H1 (cell line): ENCODE data around the gene C1orf21. TPM values are rescaled to one million over a fixed set of nuclear protein-coding genes. Genes with fewer than 3 reads are reported as not detected.

Source experiments
- CTCF ChIA-PET: fragments of 300-600 bp; sonication (Branson Sonifier 250); formaldehyde crosslinking; loops from one replicate; lab custom pipeline; 2021; ENCODE audit not compliant: partially characterized antibody; lab: Charles Lee
- POLR2A ChIA-PET: fragments of 300-600 bp; sonication (Branson Sonifier 250); formaldehyde crosslinking; loops from one replicate; lab custom pipeline; 2021; ENCODE audit warnings: inconsistent platforms; ENCODE audit not compliant: partially characterized antibody; lab: Charles Lee
- DNase-seq, 2 experiments: peaks; one replicate each; pipeline versions ENCODE4 v3.0.0 to v3.0.0-alpha.2; 2010 to 2022; ENCODE audit warnings: low spot score in 2 of 2, low read depth in 1 of 2, mixed read lengths in 1 of 2
- FAIRE-seq: peaks from 2 replicates; lab custom pipeline; 2011; peaks lifted over from hg19 to GRCh38; lab: Jason Lieb, UNC
- H2AFZ ChIP-seq: 2 replicates; pipeline ENCODE4 v1.8.1; 2012; ENCODE audit warnings: low read length, inconsistent platforms
- H2AK5ac ChIP-seq: 2 replicates; pipeline ENCODE4 v1.6.1; 2013; ENCODE audit warnings: low read depth, low read length
- H2BK120ac ChIP-seq: replicated peaks from 2 replicates; pipeline ENCODE3; 2013; ENCODE audit warnings: low read depth, low read length, inconsistent platforms
- H2BK12ac ChIP-seq: 2 replicates; pipeline ENCODE4 v1.6.1; 2013; ENCODE audit warnings: low read depth, low read length
- H2BK15ac ChIP-seq: 2 replicates; pipeline ENCODE4 v1.6.1; 2013; ENCODE audit warnings: low read length
- H2BK20ac ChIP-seq: 2 replicates; pipeline ENCODE4 v1.6.1; 2013; ENCODE audit warnings: low read length
- H2BK5ac ChIP-seq: 2 replicates; pipeline ENCODE4 v1.6.1; 2013; ENCODE audit warnings: low read depth, low read length
- H3K14ac ChIP-seq: 2 replicates; pipeline ENCODE4 v1.6.1; 2013; ENCODE audit warnings: inconsistent platforms; ENCODE audit not compliant: insufficient read length
- H3K18ac ChIP-seq: 2 replicates; pipeline ENCODE4 v1.6.1; 2013; ENCODE audit warnings: low read length; ENCODE audit errors: extremely low read depth
- H3K23ac ChIP-seq: 2 replicates; pipeline ENCODE4 v1.6.1; 2013; ENCODE audit warnings: inconsistent platforms; ENCODE audit not compliant: insufficient read length
- H3K23me2 ChIP-seq: 2 replicates; pipeline ENCODE4 v1.6.1; 2013; ENCODE audit warnings: low read depth, low read length
- H3K27ac ChIP-seq: 2 replicates; pipeline ENCODE4 v1.6.1; 2011; ENCODE audit warnings: low read depth, low read length, inconsistent platforms
- H3K27me3 ChIP-seq, 4 experiments: replicated peaks in 1 of 4; 1 replicate in 1 of 4; 2 replicates in 3 of 4; pipeline versions ENCODE4 v1.6.1 to v1.8.1; 2011 to 2013; ENCODE audit warnings: low read length in 3 of 4, mild to moderate bottlenecking in 3 of 4, inconsistent platforms in 2 of 4, mixed read lengths in 2 of 4, moderate library complexity in 1 of 4; ENCODE audit not compliant: control insufficient read depth in 3 of 4, insufficient read depth in 3 of 4; ENCODE audit errors: extremely low read depth in 1 of 4
- H3K36me3 ChIP-seq, 4 experiments: 2 replicates each; pipeline versions ENCODE4 v1.6.1 to v1.8.1; 2011 to 2013; ENCODE audit warnings: mild to moderate bottlenecking in 4 of 4, low read length in 3 of 4, moderate library complexity in 2 of 4, control low read depth in 1 of 4, inconsistent platforms in 1 of 4; ENCODE audit not compliant: insufficient read depth in 4 of 4, control insufficient read depth in 2 of 4
- H3K4ac ChIP-seq: replicated peaks from 2 replicates; pipeline ENCODE3; 2013; ENCODE audit warnings: low read length, low read depth, mixed read lengths, inconsistent platforms; ENCODE audit not compliant: insufficient read length
- H3K4me1 ChIP-seq, 4 experiments: replicated peaks in 1 of 4; 1 replicate in 1 of 4; 2 replicates in 3 of 4; pipeline versions ENCODE4 v1.6.1 to v1.8.1; 2011 to 2013; ENCODE audit warnings: low read length in 3 of 4, inconsistent platforms in 2 of 4, mixed read lengths in 1 of 4; ENCODE audit not compliant: insufficient read depth in 4 of 4, control insufficient read depth in 3 of 4
- H3K4me2 ChIP-seq, 2 experiments: 2 replicates each; pipeline versions ENCODE4 v1.6.1 to v1.8.1; 2011 to 2013; ENCODE audit warnings: low read depth in 2 of 2, low read length in 2 of 2, control low read depth in 1 of 2, inconsistent platforms in 1 of 2, mild to moderate bottlenecking in 1 of 2; ENCODE audit not compliant: insufficient read depth in 1 of 2
- H3K4me3 ChIP-seq, 4 experiments: fragments of 200-600, 300-600 bp in 1 of 4; sonication (generic), shearing (Covaris generic), sonication (Bioruptor Twin) in 1 of 4; 2 replicates each; pipeline versions ENCODE4 v1.5.1 to v1.8.1; 2011 to 2016; ENCODE audit warnings: low read length in 4 of 4, low read depth in 3 of 4, control low read depth in 2 of 4, inconsistent platforms in 2 of 4, mild to moderate bottlenecking in 2 of 4, mixed read lengths in 1 of 4, moderate library complexity in 1 of 4; ENCODE audit not compliant: insufficient read depth in 2 of 4; ENCODE audit errors: extremely low read depth in 1 of 4
- H3K56ac ChIP-seq: replicated peaks from 2 replicates; pipeline ENCODE3; 2013; ENCODE audit warnings: low read depth, mild to moderate bottlenecking, mixed read lengths, low read length, inconsistent platforms; ENCODE audit not compliant: insufficient read length
- H3K79me1 ChIP-seq: 2 replicates; pipeline ENCODE4 v1.6.1; 2013; ENCODE audit warnings: low read depth, low read length, control low read depth
- H3K79me2 ChIP-seq, 2 experiments: 2 replicates each; pipeline versions ENCODE4 v1.6.1 to v1.8.1; 2012 to 2013; ENCODE audit warnings: low read length in 2 of 2, mild to moderate bottlenecking in 2 of 2, inconsistent platforms in 1 of 2; ENCODE audit not compliant: insufficient read depth in 2 of 2, control insufficient read depth in 1 of 2
- H3K9ac ChIP-seq, 4 experiments: replicated peaks in 1 of 4; 1 replicate in 1 of 4; 2 replicates in 3 of 4; pipeline versions ENCODE4 v1.6.1 to v1.8.1; 2011 to 2013; ENCODE audit warnings: low read depth in 3 of 4, low read length in 3 of 4, control low read depth in 2 of 4, mild to moderate bottlenecking in 2 of 4, moderate library complexity in 2 of 4, inconsistent platforms in 1 of 4; ENCODE audit errors: extremely low read depth in 1 of 4
- H3K9me3 ChIP-seq, 2 experiments: 2 replicates each; pipeline versions ENCODE4 v1.6.1 to v1.8.1; 2012 to 2013; ENCODE audit warnings: mild to moderate bottlenecking in 2 of 2, moderate library complexity in 2 of 2, control low read depth in 1 of 2, inconsistent platforms in 1 of 2, low read depth in 1 of 2, low read length in 1 of 2, mixed read lengths in 1 of 2; ENCODE audit not compliant: insufficient read depth in 2 of 2
- H4K20me1 ChIP-seq, 2 experiments: replicated peaks in 1 of 2; 2 replicates each; pipeline versions ENCODE3 to v1.8.1; 2011 to 2013; ENCODE audit warnings: inconsistent platforms in 2 of 2, low read length in 2 of 2, mild to moderate bottlenecking in 1 of 2; ENCODE audit not compliant: insufficient read depth in 2 of 2, control insufficient read depth in 1 of 2
- H4K5ac ChIP-seq: 2 replicates; pipeline ENCODE4 v1.6.1; 2013; ENCODE audit warnings: low read length, low read depth, mixed read lengths, inconsistent platforms; ENCODE audit not compliant: insufficient read length
- H4K8ac ChIP-seq: 2 replicates; pipeline ENCODE4 v1.8.0; 2013; ENCODE audit warnings: mild to moderate bottlenecking, moderate library complexity, low read length, inconsistent platforms; ENCODE audit not compliant: insufficient read depth; ENCODE audit errors: extremely low read depth
- H4K91ac ChIP-seq: replicated peaks from 2 replicates; pipeline ENCODE3; 2013; ENCODE audit warnings: low read length, mixed read lengths, inconsistent platforms; ENCODE audit not compliant: insufficient read length
- CBX5 ChIP-seq: fragments of 300-800, 300-1000 bp; sonication (generic); IDR thresholded peaks from 2 replicates; pipeline ENCODE4 v1.7.1; 2016; ENCODE audit warnings: antibody characterized with exemption, low read length, low read depth
- CBX8 ChIP-seq: fragments of 300-800, 300-1000 bp; sonication (generic); IDR thresholded peaks from 2 replicates; pipeline ENCODE4 v1.7.1; 2016; ENCODE audit warnings: low read depth, low read length, borderline replicate concordance
- CHD1 ChIP-seq: IDR thresholded peaks from 2 replicates; pipeline ENCODE4 v1.6.1; 2012; ENCODE audit warnings: low read depth, low read length, improper control_type of control experiment
- E2F6 ChIP-seq: IDR thresholded peaks from 2 replicates; pipeline ENCODE4 v1.6.1; 2012; ENCODE audit warnings: inconsistent platforms
- FOSL1 ChIP-seq: IDR thresholded peaks from 2 replicates; pipeline ENCODE4 v1.6.1; 2011; ENCODE audit warnings: mild to moderate bottlenecking, low read depth, low read length, moderate library complexity; ENCODE audit not compliant: insufficient read depth
- MAFK ChIP-seq: IDR thresholded peaks from 2 replicates; pipeline ENCODE4 v1.6.1; 2012; ENCODE audit warnings: low read depth, mild to moderate bottlenecking, improper control_type of control experiment, low read length
- WGBS, 2 experiments: shearing (Covaris generic) in 1 of 2; methylation state at CpG; one replicate each; pipeline versions ENCODE4 v1.1.6 to v1.1.7; 2013 to 2015; ENCODE audit warnings: low lambda C conversion rate in 2 of 2, mixed read lengths in 2 of 2, inconsistent platforms in 1 of 2, low coverage in 1 of 2, missing lambda C conversion rate in 1 of 2; ENCODE audit not compliant: insufficient replicate concordance in 2 of 2, insufficient coverage in 1 of 2, insufficient read length in 1 of 2; ENCODE audit errors: extremely low coverage in 1 of 2, missing lambda C conversion rate in 1 of 2; 5-methylcytosine and 5-hydroxymethylcytosine counted together
- polyA plus RNA-seq, 7 experiments: library from polyadenylated mRNA; depleted of rRNA in 3 of 7; stranded (reverse) in 5 of 7; unstranded in 2 of 7; fragments of >200 nt in 5 of 7; fragments of 200-250 nt in 2 of 7; gene quantifications; 1 replicate in 5 of 7; 2 replicates in 1 of 7; 4 replicates in 1 of 7; pipeline versions ENCODE4 v1.2.1 to v1.2.3, GENCODE V29; 2011 to 2013; ENCODE audit warnings: missing spikeins in 2 of 7, mixed read lengths in 2 of 7
- total RNA-seq: library from RNA; stranded (reverse); fragmentation: NEBNext Ultra II Directional; extraction: Animal tissue kit (Norgen Biotek cat#: 25700); gene quantifications from 2 replicates; pipeline ENCODE4 v1.2.1, GENCODE V29; 2021

Gene C1orf21
- total and polyA plus RNA-seq, 2 of the 8 experiments (the other 6 are each of a cell fraction or from before 2014, with no cell fraction given), result 16.6 to 51.0 TPM

GRCh38 chr1:184569106-184569505 is 182.3 kb downstream of the C1orf21 start:
- H3K79me2 ChIP-seq, result no peaks in the 10 kb centered on the region; a peak in 1 of 4 replicates
- CTCF ChIA-PET, result interaction anchor here (0.6 to 0.8 kb wide), 2 partner anchors 95 to 602 kb away, joined by 3 read pairs; no protein-coding TSS in a partner anchor
- TF ChIP-seq E2F6, result no peak
- TF ChIP-seq CHD1, result no peak
- TF ChIP-seq CBX8, result no peak
- no peak for TF ChIP-seq MAFK
- no peak for TF ChIP-seq CBX5
- no peak for TF ChIP-seq FOSL1

More at GRCh38 chr1:184569106-184569505, 182.3 kb downstream of the C1orf21 start:
- Histone ChIP-seq H3K79me1 (no peaks in the 10 kb centered on the region; the same call in 1 of the 2 replicates), H3K14ac (no peak overlapping the region), H3K4me2 (no peak overlapping the region), H4K8ac (no peak overlapping the region), H3K27me3 (no peaks in the 10 kb centered on the region), H4K20me1 (no peaks in the 10 kb centered on the region), H3K36me3 (peaks cover 0 to 5% (median 0%) of the 10 kb centered on the region in 4 experiments; a peak in 1 of 8 replicates), H2BK20ac (no peak overlapping the region), H2AFZ (no peak overlapping the region), H2AK5ac (no peak overlapping the region), H3K23me2 (peaks cover 3% of the 10 kb centered on the region; the same call in 1 of the 2 replicates), H4K5ac (no peak overlapping the region), H3K18ac (no peak overlapping the region), H2BK5ac (no peak overlapping the region), H3K23ac (no peak overlapping the region), H3K4ac (no peak overlapping the region), H2BK120ac (no peak overlapping the region), H3K27ac (no peak overlapping the region), H2BK12ac (no peak overlapping the region), H3K56ac (no peak overlapping the region), H3K4me1 (peaks cover 0 to 1% (median 0%) of the 10 kb centered on the region in 4 experiments; a peak in 1 of 7 replicates), H2BK15ac (no peak overlapping the region), H4K91ac (no peak overlapping the region), H3K9ac (no peak overlapping the region), H3K4me3 (no peak overlapping the region), H3K9me3 (no peaks in the 10 kb centered on the region)
- FAIRE-seq (no peak), DNase-seq (no peak)
- 80% methylated on average over 4 of the region's 4 CpGs; no CpG with 5 or more reads in 1 of the 2 experiments for WGBS, 2 experiments
- POLR2A ChIA-PET, result no interaction called here
